Occipital lobe (tissue), 2 donors: Measurements from ENCODE around the gene KCTD16. TPM values are rescaled to one million over a fixed set of nuclear protein-coding genes. Genes with fewer than 3 reads are reported as not detected.
A peak's percentile ranks its signal among the peaks of the same experiment; 100 is the strongest.

ENCODE experiments used
- DNase-seq: peaks from one replicate; lab custom pipeline; 2025; lab: John Stamatoyannopoulos, UW
- total RNA-seq: library from RNA; depleted of rRNA; stranded (reverse); fragments of >200 nt; gene quantifications from one replicate; pipeline ENCODE4 v1.2.3, GENCODE V29; 2014

The KCTD16 gene
- 23.6 TPM for total RNA-seq

GRCh38 chr5:144170276-144171024 lies at the start of gene KCTD16, which contains the start of gene YIPF5:
TSS of gene KCTD16 (plus strand) at chr5:144170873.
TSS of gene YIPF5 (minus strand) at chr5:144170659. CDS start at chr5:144169955, 704 bp downstream.
- peak; percentile 95 for DNase-seq

GRCh38 chr5:144121577-144121976 lies 49.1 kb upstream of the KCTD16 start:
- DNase-seq, result no peak

- no peak for DNase-seq
These were observed 48.6 kb upstream of the KCTD16 start for GRCh38 chr5:144122081-144122480.

- no peak for DNase-seq
These were observed 48.0 kb upstream of the KCTD16 start for GRCh38 chr5:144122641-144123040.

- no peak for DNase-seq
These were observed 45.4 kb upstream of the KCTD16 start for GRCh38 chr5:144125163-144125726.

- no peak for DNase-seq
These were observed 44.0 kb upstream of the KCTD16 start for GRCh38 chr5:144126707-144127106.

- no peak for DNase-seq
These were observed 41.8 kb upstream of the KCTD16 start for GRCh38 chr5:144128844-144129243.

GRCh38 chr5:144130306-144130705 lies 40.4 kb upstream of the KCTD16 start:
- DNase-seq, result no peak

GRCh38 chr5:144131261-144131660 lies 39.4 kb upstream of the KCTD16 start:
- DNase-seq, result no peak

GRCh38 chr5:144133050-144133633 lies 37.5 kb upstream of the KCTD16 start:
- no peak for DNase-seq

GRCh38 chr5:144134194-144134826 lies 36.4 kb upstream of the KCTD16 start:
- DNase-seq, result no peak

- no peak for DNase-seq
These were observed 35.4 kb upstream of the KCTD16 start for GRCh38 chr5:144135113-144135762.

- DNase-seq, result no peak
These were observed 31.1 kb upstream of the KCTD16 start for GRCh38 chr5:144139586-144139985.

GRCh38 chr5:144141585-144141984 lies 29.1 kb upstream of the KCTD16 start:
- no peak for DNase-seq

- DNase-seq, result no peak
These were observed 28.4 kb upstream of the KCTD16 start for GRCh38 chr5:144142139-144142823.

- no peak for DNase-seq
These were observed 27.9 kb upstream of the KCTD16 start for GRCh38 chr5:144142824-144143162.

GRCh38 chr5:144143625-144144024 lies 27.0 kb upstream of the KCTD16 start:
- DNase-seq, result no peak

GRCh38 chr5:144144956-144145751 lies 25.5 kb upstream of the KCTD16 start:
- no peak for DNase-seq

- no peak for DNase-seq
These were observed 19.6 kb upstream of the KCTD16 start for GRCh38 chr5:144151026-144151425.

GRCh38 chr5:144156767-144157171 lies 13.9 kb upstream of the KCTD16 start:
- DNase-seq, result no peak
